GM12878 (cell line): ENCODE data around the gene DNAJB11. TPM values are rescaled to one million over a fixed set of nuclear protein-coding genes. Genes with fewer than 3 reads are reported as not detected.
"Not testable (repeated sequence)": the region's sequence is repeated elsewhere in the genome, so short reads cannot be mapped to it uniquely, and the experiment has no call there.

Experiments
- ATAC-seq: fragments of 200-7000 bp; cut with Tn5 transposase; 3 replicates; pipeline ENCODE4 v1.9.1; 2020; ENCODE audit warnings: mild to moderate bottlenecking, moderate library complexity
- BruUV-seq: library from RNA; stranded (reverse); fragments of 400-500 nt; replicated peaks from 2 replicates; lab custom pipeline; 2021; lab: Mats Ljungman, UMichigan
- CTCF ChIA-PET: fragments of 300-600 bp; sonication (Branson Sonifier 250); formaldehyde crosslinking; extraction: SDS; loops from one replicate; lab custom pipeline; 2021; ENCODE audit warnings: inconsistent platforms; lab: Yijun Ruan, JAX
- POLR2A ChIA-PET: fragments of 350-600 bp; formaldehyde crosslinking; extraction: SDS; loops from one replicate; lab custom pipeline; 2021; ENCODE audit warnings: inconsistent platforms; lab: Charles Lee
- RAD21 ChIA-PET: fragments of 300-600 bp; sonication (Branson Sonifier 250); formaldehyde crosslinking; loops from one replicate; lab custom pipeline; 2023; ENCODE audit warnings: antibody characterized with exemption; ENCODE audit not compliant: unreplicated experiment; lab: Charles Lee
- SMC1A ChIA-PET: fragments of 300-600 bp; sonication (Branson Sonifier 250); formaldehyde crosslinking; loops from one replicate; lab custom pipeline; 2023; ENCODE audit not compliant: unreplicated experiment, uncharacterized antibody; lab: Charles Lee
- DNase-seq: peaks from one replicate; pipeline ENCODE4 v3.0.0-alpha.2; 2011; ENCODE audit warnings: low read depth, low spot score
- FAIRE-seq: peaks from 3 replicates; lab custom pipeline; 2011; peaks lifted over from hg19 to GRCh38; lab: Jason Lieb, UNC
- H2AFZ ChIP-seq: 2 replicates; pipeline ENCODE4 v1.6.0; 2011; ENCODE audit warnings: low read depth, low read length, control low read depth; ENCODE audit not compliant: control insufficient read depth
- H3K27ac ChIP-seq: 2 replicates; pipeline ENCODE4 v1.5.1; 2011; ENCODE audit warnings: control low read depth; ENCODE audit not compliant: control insufficient read depth, insufficient read depth
- H3K27me3 ChIP-seq, 2 experiments: replicated peaks in 1 of 2; 2 replicates each; pipeline versions ENCODE4 v1.6.0 to v1.6.1; 2011; ENCODE audit warnings: low read length in 1 of 2; ENCODE audit not compliant: control insufficient read depth in 2 of 2, insufficient read depth in 2 of 2
- H3K36me3 ChIP-seq, 2 experiments: 2 replicates each; pipeline ENCODE4 v1.5.1; 2011; ENCODE audit warnings: low read length in 1 of 2; ENCODE audit not compliant: control insufficient read depth in 2 of 2, insufficient read depth in 2 of 2
- H3K4me1 ChIP-seq: 2 replicates; pipeline ENCODE4 v1.6.1; 2011; ENCODE audit warnings: mild to moderate bottlenecking, low read length, moderate library complexity, mixed read lengths; ENCODE audit not compliant: control insufficient read depth, insufficient read depth
- H3K4me2 ChIP-seq: 2 replicates; pipeline ENCODE4 v1.6.0; 2011; ENCODE audit warnings: control low read depth; ENCODE audit not compliant: control insufficient read depth, insufficient read depth
- H3K4me3 ChIP-seq: fragments of 200-600 bp; sonication (generic); 2 replicates; pipeline ENCODE4 v1.5.1; 2016
- H3K79me2 ChIP-seq: 2 replicates; pipeline ENCODE4 v1.6.0; 2011; ENCODE audit warnings: low read length; ENCODE audit not compliant: control insufficient read depth, insufficient read depth
- H3K9ac ChIP-seq: 2 replicates; pipeline ENCODE4 v1.8.0; 2011; ENCODE audit warnings: low read length, control low read depth, mixed read lengths; ENCODE audit not compliant: control insufficient read depth, insufficient read depth
- H3K9me3 ChIP-seq: replicated peaks from 3 replicates; pipeline ENCODE4 v1.5.1; 2011; ENCODE audit warnings: mild to moderate bottlenecking, low read length; ENCODE audit not compliant: control insufficient read depth, insufficient read depth
- H4K20me1 ChIP-seq: 2 replicates; pipeline ENCODE4 v1.6.0; 2011; ENCODE audit not compliant: control insufficient read depth, insufficient read depth
- BMI1 ChIP-seq: fragments of 450-650 bp; IDR thresholded peaks from 2 replicates; pipeline ENCODE4 v1.6.1; 2016; ENCODE audit warnings: mild to moderate bottlenecking, moderate library complexity, borderline replicate concordance
- CHD4 ChIP-seq: fragments of 200-600 bp; sonication (generic); IDR thresholded peaks from 2 replicates; pipeline ENCODE4 v1.6.1; 2016; ENCODE audit warnings: mild to moderate bottlenecking
- GABPA ChIP-seq: IDR thresholded peaks from 2 replicates; pipeline ENCODE4 v1.6.1; 2014; ENCODE audit warnings: antibody characterized with exemption, low read depth, mild to moderate bottlenecking, inconsistent platforms
- SMAD1 ChIP-seq: fragments of 450-650 bp; IDR thresholded peaks from 2 replicates; pipeline ENCODE4 v1.6.1; 2018; ENCODE audit warnings: mild to moderate bottlenecking, low read depth; ENCODE audit not compliant: partially characterized antibody
- SMARCA5 ChIP-seq: fragments of 450-650 bp; IDR thresholded peaks from 2 replicates; pipeline ENCODE4 v1.6.1; 2017; ENCODE audit warnings: mild to moderate bottlenecking
- SPI1 ChIP-seq: IDR thresholded peaks from 2 replicates; pipeline ENCODE4 v1.6.1; 2011; ENCODE audit warnings: low read depth, mild to moderate bottlenecking, low read length, moderate library complexity, borderline replicate concordance; ENCODE audit not compliant: insufficient read depth
- TCF7 ChIP-seq: IDR thresholded peaks from 2 replicates; pipeline ENCODE4 v1.6.1; 2014; ENCODE audit warnings: antibody characterized with exemption, borderline replicate concordance
- WGBS: methylation state at CpG from one replicate; pipeline ENCODE4 v1.1.6; 2016; ENCODE audit warnings: low lambda C conversion rate; ENCODE audit not compliant: insufficient replicate concordance, insufficient coverage; ENCODE audit errors: missing lambda C conversion rate; 5-methylcytosine and 5-hydroxymethylcytosine counted together
- in situ Hi-C: fragments of 300-500 bp; cut with MboI; formaldehyde crosslinking; loops from 9 replicates; pipeline ENCODE4 v1.14.3; 2018; ENCODE audit warnings: mixed read lengths
- intact Hi-C: fragments of 100-400 bp; cut with micrococcal nuclease; formaldehyde crosslinking; loops from one replicate; pipeline ENCODE4 v1.14.2; 2022; ENCODE audit not compliant: unreplicated experiment
- polyA plus RNA-seq, 11 experiments: library from polyadenylated mRNA; depleted of rRNA in 4 of 11; unstranded in 6 of 11; stranded (reverse) in 5 of 11; fragments of >200 nt; fragmentation: Nextera tagmentation in 4 of 11; fragmentation: Illumina TruSeq in 1 of 11; extraction: Ambion mirVana in 4 of 11; extraction: Trizol in 1 of 11; gene quantifications; 1 replicate in 1 of 11; 2 replicates in 10 of 11; pipeline versions ENCODE4 v1.2.1 to v1.2.3, GENCODE V29; 2011 to 2016; ENCODE audit warnings: inconsistent platforms in 2 of 11, missing spikeins in 2 of 11, low read depth in 1 of 11
- total RNA-seq, 4 experiments: library from RNA; depleted of rRNA in 3 of 4; stranded (reverse); fragments of >200 nt in 3 of 4; fragmentation: Illumina TruSeq in 1 of 4; extraction: Trizol in 1 of 4; gene quantifications; 2 replicates each; pipeline versions ENCODE4 v1.2.1 to v1.2.3, GENCODE V29; 2013 to 2021

DNAJB11 gene
- total and polyA plus RNA-seq, 10 of the 15 experiments (the other 5 are each of a cell fraction or from before 2014, with no cell fraction given) = 16.2 to 135 (median 57.8) TPM

GRCh38 chr3:186582541-186582940 lies 12.0 kb downstream of the DNAJB11 start (continued):
- no peak for TF ChIP-seq BMI1
- no peak for TF ChIP-seq SMAD1
- no peak for TF ChIP-seq GABPA
- TF ChIP-seq SMARCA5 = no peak
- TF ChIP-seq SPI1 = no peak

- FAIRE-seq (peak; percentile 79), DNase-seq (no peak)
- no peaks in the 10 kb centered on the region for H3K9me3 ChIP-seq
- no peaks in the 10 kb centered on the region for H3K4me1 ChIP-seq
- no peak overlapping the region for H2AFZ ChIP-seq
- no peak overlapping the region for H3K4me2 ChIP-seq
- in situ Hi-C loops (no loop called here), intact Hi-C loops (no loop called here)
- no TSS peak for BruUV-seq
- H3K36me3 ChIP-seq = peaks cover 7 to 45% of the 10 kb centered on the region in 2 experiments
- H3K4me3 ChIP-seq = no peak overlapping the region
- WGBS = 47% methylated on average over 5 of the region's 5 CpGs
- POLR2A ChIA-PET = interaction anchor here (1.2 kb wide), 1 partner anchor 14 kb away, joined by 4 read pairs; the partner anchor contains the start of gene DNAJB11
- CTCF ChIA-PET = interaction anchor here (1.0 to 2.2 kb wide), 4 partner anchors 27 to 33 kb away, joined by 3 to 9 read pairs (median 6); no protein-coding TSS in a partner anchor
- no peaks in the 10 kb centered on the region for H3K79me2 ChIP-seq
- H4K20me1 ChIP-seq = no peaks in the 10 kb centered on the region
- H3K27ac ChIP-seq = no peak overlapping the region
- no peaks in the 10 kb centered on the region for H3K27me3 ChIP-seq
- no peak overlapping the region for H3K9ac ChIP-seq
- RAD21 ChIA-PET = no interaction called here
- SMC1A ChIA-PET = interaction anchor here (0.8 to 1.2 kb wide), 2 partner anchors 34 to 43 kb away, joined by 3 read pairs; no protein-coding TSS in a partner anchor
- 0 out of 2 replicates have a peak, but pooled peaks have one; percentile 25 for TF ChIP-seq TCF7
- no peak for TF ChIP-seq CHD4
- TF ChIP-seq, all 136 proteins: peak for 1
- ATAC-seq = no peak
Measured at GRCh38 chr3:186583831-186584230, 13.3 kb downstream of the DNAJB11 start.

GRCh38 chr3:186586245-186586644 lies 15.7 kb downstream of the DNAJB11 start:
- H3K79me2 ChIP-seq, H3K4me1 ChIP-seq, H3K27me3 ChIP-seq, H3K4me3 ChIP-seq, BruUV-seq, in situ Hi-C loops, H3K9me3 ChIP-seq, H3K27ac ChIP-seq, H4K20me1 ChIP-seq, DNase-seq, H2AFZ ChIP-seq, RAD21 ChIA-PET, H3K9ac ChIP-seq, intact Hi-C loops, FAIRE-seq, H3K4me2 ChIP-seq, ATAC-seq: not testable (repeated sequence)
- POLR2A ChIA-PET = interaction anchor here (0.6 kb wide), 1 partner anchor 235 kb away, joined by 3 read pairs; no protein-coding TSS in a partner anchor
- 86% methylated on average over 8 of the region's 9 CpGs for WGBS
- H3K36me3 ChIP-seq = peaks cover 6 to 28% of the 10 kb centered on the region in 2 experiments
- SMC1A ChIA-PET = interaction anchor here (0.7 kb wide), 1 partner anchor 11 kb away, joined by 3 read pairs; no protein-coding TSS in a partner anchor
- CTCF ChIA-PET = interaction anchor here (0.6 to 2.9 kb wide), 4 partner anchors 30 to 1809 kb away, joined by 3 to 11 read pairs (median 3); no protein-coding TSS in a partner anchor
